Kidney (tissue), 14 donors: Measurements from ENCODE around the gene WDHD1. TPM values are rescaled to one million over a fixed set of nuclear protein-coding genes. Genes with fewer than 3 reads are reported as not detected.

ENCODE experiments used
- DNase-seq, 5 donors: peaks; one replicate each; pipeline ENCODE4 v3.0.0-alpha.2; 2013 to 2020
- FAIRE-seq: peaks from 2 replicates; lab custom pipeline; 2012; peaks lifted over from hg19 to GRCh38; lab: Jason Lieb, UNC
- H3K27ac ChIP-seq, 2 donors: one replicate each; pipeline ENCODE4 v1.7.0; 2013; ENCODE audit warnings: low read depth in 2 of 2, low read length in 2 of 2, inconsistent platforms in 1 of 2
- H3K27me3 ChIP-seq: one replicate; pipeline ENCODE4 v1.7.1; 2013; ENCODE audit warnings: low read length, inconsistent platforms; ENCODE audit not compliant: control insufficient read depth, insufficient read depth
- H3K36me3 ChIP-seq, 3 donors: one replicate each; pipeline versions ENCODE4 v1.7.0 to v1.7.1; 2013; ENCODE audit warnings: low read length in 3 of 3, control low read depth in 1 of 3, inconsistent platforms in 1 of 3; ENCODE audit not compliant: insufficient read depth in 3 of 3, control insufficient read depth in 2 of 3
- H3K4me1 ChIP-seq, 3 donors: one replicate each; pipeline versions ENCODE4 v1.7.0 to v1.7.1; 2013; ENCODE audit warnings: low read length in 3 of 3, inconsistent platforms in 1 of 3, low read depth in 1 of 3; ENCODE audit not compliant: control insufficient read depth in 2 of 3, insufficient read depth in 2 of 3
- H3K4me3 ChIP-seq, 3 donors: one replicate each; pipeline versions ENCODE4 v1.7.0 to v1.8.1; 2013; ENCODE audit warnings: low read length in 3 of 3, control low read depth in 1 of 3, inconsistent platforms in 1 of 3
- H3K9ac ChIP-seq, 3 donors: one replicate each; pipeline versions ENCODE4 v1.7.0 to v1.7.1; 2013; ENCODE audit warnings: low read length in 3 of 3, control low read depth in 1 of 3, inconsistent platforms in 1 of 3
- H3K9me3 ChIP-seq, 3 donors: one replicate each; pipeline versions ENCODE4 v1.7.0 to v1.7.1; 2013; ENCODE audit warnings: low read length in 3 of 3, control low read depth in 1 of 3, inconsistent platforms in 1 of 3; ENCODE audit not compliant: control insufficient read depth in 2 of 3, insufficient read depth in 1 of 3
- CTCF ChIP-seq: IDR thresholded peaks from 3 replicates; pipeline ENCODE4 v1.5.1; 2012; ENCODE audit warnings: mild to moderate bottlenecking, moderate library complexity, borderline replicate concordance; ENCODE audit not compliant: insufficient read depth; ENCODE audit errors: extremely low read depth
- intact Hi-C: fragments of 100-400 bp; cut with DNase I; formaldehyde crosslinking; loops from one replicate; pipeline ENCODE4 v1.11.1; 2022
- polyA plus RNA-seq: library from polyadenylated mRNA; stranded (reverse); fragments of 350-450 nt; fragmentation: Illumina TruSeq; extraction: RNeasy Lipid Tissue Mini Kit (QIAGEN cat#74804); gene quantifications from one replicate; pipeline ENCODE4 v1.2.3, GENCODE V29; 2014; ENCODE audit warnings: low read depth, low replicate concordance; ENCODE audit not compliant: insufficient read depth
- total RNA-seq: library from RNA; stranded (reverse); fragmentation: NEBNext Ultra II Directional; extraction: Animal tissue kit (Norgen Biotek cat#: 25700); gene quantifications from one replicate; pipeline ENCODE4 v1.2.1, GENCODE V29; 2021
- donor health status: control.
- donor health status: control.
- donor health status: control.
- donor health status: control.
- donor health status: control.
- donor health status: DM: yes; HTN: yes; CAD: no.
- donor health status: Normal renal cell carcinoma (clear cell type).

Gene WDHD1
- total and polyA plus RNA-seq, 2 donors from 2014 or later, result 1.8 to 3.3 TPM

GRCh38 chr14:54902521-54903420 is 124.1 kb downstream of the WDHD1 start, which contains the start of gene GCH1:
GCH1 (minus strand) TSS chr14:54902826; CDS start chr14:54902663, 163 bp downstream.
- FAIRE-seq (no peak), DNase-seq (peak; percentile 80 to 92 (median 87))
- H3K9ac ChIP-seq, result peak within 1 kb of the TSS; percentile 27 to 85 (median 77)

GRCh38 chr14:54902143-54902520 is 124.8 kb downstream of the WDHD1 start:
- peak overlapping the region; percentile 32 to 91 (median 87) for H3K4me3 ChIP-seq
- no peaks in the 10 kb centered on the region for H3K36me3 ChIP-seq
- H3K9ac ChIP-seq, result peak overlapping the region in 2 of 3 donors; percentile 77 to 85
- H3K4me1 ChIP-seq, result peaks cover 0 to 4% (median 0%) of the 10 kb centered on the region in 3 donors
- peak; percentile 0 for TF ChIP-seq CTCF
- FAIRE-seq (no peak), DNase-seq (peak; percentile 67 to 89 (median 78))
- intact Hi-C loops, result no loop called here
- H3K27me3 ChIP-seq, result no peaks in the 10 kb centered on the region
- H3K9me3 ChIP-seq, result no peaks in the 10 kb centered on the region
- peak overlapping the region; percentile 79 to 81 for H3K27ac ChIP-seq

More at GRCh38 chr14:54902521-54903420, 124.1 kb downstream of the WDHD1 start, which contains the start of gene GCH1:
- Histone ChIP-seq H3K27ac (peak within 1 kb of the TSS; percentile 79 to 81), H3K4me3 (peak within 1 kb of the TSS; percentile 56 to 91 (median 87)), H3K4me1 (peaks cover 0 to 4% (median 0%) of the 10 kb centered on the region in 3 donors), H3K27me3 (no peaks in the 10 kb centered on the region), H3K9me3 (no peaks in the 10 kb centered on the region), H3K36me3 (no peaks in the 10 kb centered on the region)
- intact Hi-C loops, result no loop called here
- TF ChIP-seq CTCF, result peak; percentile 31

GRCh38 chr14:54901380-54902142 is 125.3 kb downstream of the WDHD1 start:
- no peak for TF ChIP-seq CTCF
- FAIRE-seq (no peak), DNase-seq (peak in 3 of 5 donors; percentile 39 to 49 (median 41))
- peak overlapping the region; percentile 6 to 85 (median 77) for H3K9ac ChIP-seq
- no peaks in the 10 kb centered on the region for H3K27me3 ChIP-seq
- intact Hi-C loops, result no loop called here
- no peaks in the 10 kb centered on the region for H3K9me3 ChIP-seq
- no peaks in the 10 kb centered on the region for H3K36me3 ChIP-seq
- peaks cover 0 to 4% (median 0%) of the 10 kb centered on the region in 3 donors for H3K4me1 ChIP-seq
- H3K4me3 ChIP-seq, result peak overlapping the region; percentile 32 to 91 (median 87)
- peak overlapping the region; percentile 79 to 81 for H3K27ac ChIP-seq
